ENCODE results near the gene DMBT1. TPM values are rescaled to one million over a fixed set of nuclear protein-coding genes. Genes with fewer than 3 reads are reported as not detected.

The DMBT1 gene
- total and polyA plus RNA-seq, 2 of the 4 experiments (the other 2 are of a cell fraction), result under 0.01 TPM; not detected in 1

- in situ Hi-C loops (cut with MboI; ENCODE audit: low sequenced_read_pairs) (loop anchor here (25.0 kb wide), 1 partner anchor 890 kb away; no protein-coding TSS in a partner anchor), dilution Hi-C loops (cut with HindIII; ENCODE audit: low sequenced_read_pairs, unreplicated experiment) (no loop called here), intact Hi-C loops (cut with micrococcal nuclease) (no loop called here)
- Histone ChIP-seq H4K8ac (ENCODE audit: low read depth in 2 of 2, low read length in 2 of 2) (no peak overlapping the region), H3K4me2 (ENCODE audit: low read depth, low read length) (no peak overlapping the region), H4K5ac (ENCODE audit: low read depth, low read length) (no peak overlapping the region), H3K27ac (ENCODE audit: insufficient read depth, low read length) (no peak overlapping the region), H3K4ac (ENCODE audit: low read depth, low read length) (no peak overlapping the region), H2BK120ac (ENCODE audit: low read depth, low read length) (no peak overlapping the region), H3K4me1 (ENCODE audit: control insufficient read depth, insufficient read depth, low read length) (no peaks in the 10 kb centered on the region), H3K14ac (replicated peaks; ENCODE audit: low read depth, low read length) (no peak overlapping the region), H4K91ac (ENCODE audit: insufficient read depth, low read depth, low read length) (no peak overlapping the region), H3K9me3 (ENCODE audit: control insufficient read depth, insufficient read depth, low read length) (no peaks in the 10 kb centered on the region; the same call in 1 of the 2 replicates), H3K27me3 (ENCODE audit: control insufficient read depth, insufficient read depth, low read length) (no peaks in the 10 kb centered on the region), H2AFZ (replicated peaks; ENCODE audit: low read length, poor library complexity) (peak overlapping the region; percentile 46), H3K56ac (ENCODE audit: extremely low read depth, insufficient read depth, low read length) (no peak overlapping the region), H3K9me1 (ENCODE audit: insufficient read depth, low read length) (no peaks in the 10 kb centered on the region), H2BK15ac (ENCODE audit: low read depth, low read length) (no peak overlapping the region), H3K18ac (ENCODE audit: low read depth, low read length) (no peak overlapping the region), H3K23ac (ENCODE audit: low read depth, low read length) (no peak overlapping the region), H3K4me3 (ENCODE audit: insufficient read depth, low read depth, low read length) (no peak overlapping the region), H2BK20ac (ENCODE audit: low read depth, low read length) (no peak overlapping the region), H2AK5ac (ENCODE audit: low read depth, low read length) (no peak overlapping the region), H4K20me1 (ENCODE audit: insufficient read depth, low read length) (no peaks in the 10 kb centered on the region), H3K79me1 (ENCODE audit: low read depth in 1 of 2, low read length in 2 of 2) (no peaks in the 10 kb centered on the region), H2AK9ac (replicated peaks; ENCODE audit: low read depth, low read length, poor library complexity) (no peak overlapping the region), H3K36me3 (ENCODE audit: control insufficient read depth, insufficient read depth, low read length) (no peaks in the 10 kb centered on the region), H3K9ac (ENCODE audit: low read depth, low read length) (no peak overlapping the region), H2BK5ac (ENCODE audit: low read depth, low read length, poor library complexity, severe bottlenecking) (no peak overlapping the region)
- TF ChIP-seq ELK1 (IDR thresholded peaks at IDR 0.05; ENCODE audit: borderline replicate concordance, low read depth, low read length), result no peak
- no peak for TF ChIP-seq POLR2A (IDR thresholded peaks at IDR 0.05; ENCODE audit: low read depth, low read length)
- no peak for TF ChIP-seq MAZ (IDR thresholded peaks at IDR 0.05; ENCODE audit: borderline replicate concordance, low read depth, low read length)
- TF ChIP-seq USF2 (IDR thresholded peaks at IDR 0.05; ENCODE audit: low read depth, low read length), result no peak
- TF ChIP-seq NFE2L2 (IDR thresholded peaks at IDR 0.05; ENCODE audit: low read depth, low read length), result no peak
- TF ChIP-seq MXI1 (IDR thresholded peaks at IDR 0.05; ENCODE audit: borderline replicate concordance, low read depth, low read length), result no peak
- BruUV-seq (replicated peaks), result no TSS peak
- no peak for ATAC-seq (ENCODE audit: low read depth)
- no CpG with 5 or more reads among the region's 4 CpGs for WGBS, 2 experiments (ENCODE audit: extremely low coverage in 2 of 2, insufficient read length in 1 of 2)
- DNase-seq, result no peak
- CTCF ChIA-PET, result no interaction called here
- POLR2A ChIA-PET (ENCODE audit: unreplicated experiment), result no interaction called here
Observed at GRCh38 chr10:122672655-122673054, 112.1 kb downstream of the DMBT1 start.

Data from IMR-90 (cell line).